Prostate gland (tissue), 2 donors: Measurements from ENCODE around the gene C1orf105.

Source experiments
- CTCF ChIP-seq, 4 experiments: fragments of 200-600 bp in 2 of 4; fragments of 450-650 bp in 2 of 4; sonication (generic) in 2 of 4; IDR thresholded peaks; 1 replicate in 3 of 4; 2 replicates in 1 of 4; pipeline ENCODE4 v1.5.1; 2016 to 2019; ENCODE audit warnings: antibody characterized with exemption in 4 of 4, mild to moderate bottlenecking in 2 of 4, moderate library complexity in 2 of 4
- POLR2A ChIP-seq: fragments of 450-650 bp; IDR thresholded peaks from one replicate; pipeline ENCODE4 v1.6.1; 2016; ENCODE audit warnings: antibody characterized with exemption, mild to moderate bottlenecking

GRCh38 chr1:172404121-172404520 lies 16.4 kb upstream of the C1orf105 start:
- no peak for TF ChIP-seq CTCF (IDR thresholded peaks at IDR 0.05)
- no peak for TF ChIP-seq POLR2A
